HG02840 (cell line): Measurements from ENCODE around the gene CDK7.

Source experiments
- ATAC-seq: cut with Tn5 transposase; IDR thresholded peaks from one replicate; pipeline ENCODE4 v1.9.1; 2021; ENCODE audit warnings: mild to moderate bottlenecking, moderate library complexity, moderate number of reproducible peaks; ENCODE audit not compliant: unreplicated experiment, low FRiP score

The CDK7 gene

GRCh38 chr5:69285448-69286116, 50.9 kb downstream of the CDK7 start:
- ATAC-seq = no peak

- no peak for ATAC-seq
These were observed 53.4 kb downstream of the CDK7 start for GRCh38 chr5:69288069-69288468.

DNA sequence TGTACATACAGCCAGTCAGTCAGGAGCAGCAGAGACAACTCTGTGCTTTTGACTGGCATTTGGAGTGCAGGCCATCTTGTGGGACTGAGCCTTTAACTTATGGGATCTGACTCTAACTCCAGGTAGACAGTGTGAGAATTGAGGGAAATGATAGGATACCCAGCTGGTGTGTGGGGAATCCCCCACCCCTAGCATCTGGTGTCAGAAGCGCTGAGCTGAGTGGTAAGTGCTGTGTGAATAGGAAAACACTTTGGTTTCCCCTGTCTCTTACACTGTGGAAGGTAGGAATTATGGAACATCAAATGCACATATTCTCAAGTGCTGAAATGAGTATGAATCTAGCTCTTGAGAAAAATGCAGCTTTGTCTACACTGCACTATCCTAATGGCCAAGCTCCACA, 54.0 kb downstream of the CDK7 start:
- no peak for ATAC-seq

DNA sequence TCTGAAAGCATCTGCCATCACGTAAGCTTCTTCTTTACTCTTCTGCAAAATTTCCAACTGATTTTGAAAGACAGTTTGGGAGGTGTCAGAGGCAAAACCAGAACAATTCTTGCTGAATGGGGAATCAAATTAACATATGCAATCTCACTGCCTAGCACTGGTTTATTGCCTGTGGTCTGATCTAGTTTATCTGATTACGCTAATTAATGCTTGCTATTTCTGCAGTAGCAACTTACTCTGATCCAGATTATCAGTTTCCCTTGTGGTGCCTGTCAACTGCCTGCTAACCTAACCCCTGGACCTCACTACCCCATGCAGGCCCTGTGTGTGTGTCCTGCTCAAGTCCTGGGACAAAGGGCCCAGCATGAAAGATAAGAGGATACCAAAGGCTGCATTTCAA, 57.6 kb downstream of the CDK7 start:
- no peak for ATAC-seq

DNA sequence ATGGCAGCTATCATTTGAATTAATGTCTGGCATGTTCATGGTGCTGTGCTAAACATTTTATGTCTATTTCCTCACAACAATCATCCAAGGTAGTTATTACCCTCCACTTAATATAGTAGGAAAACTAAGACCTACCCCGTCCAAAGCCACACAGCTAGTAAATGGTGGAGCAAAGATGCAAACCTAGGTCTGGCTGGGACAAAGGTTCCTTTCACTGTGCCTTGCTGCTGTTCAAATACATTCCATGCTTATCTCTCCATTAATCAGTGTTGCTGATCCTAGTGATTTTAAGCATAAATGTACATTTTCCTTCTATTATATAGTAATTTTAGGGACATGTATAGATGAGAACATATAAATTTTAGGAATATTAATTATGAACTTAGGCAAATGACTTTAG, 59.2 kb downstream of the CDK7 start:
- no peak for ATAC-seq

- ATAC-seq = no peak
These were observed 60.5 kb downstream of the CDK7 start for GRCh38 chr5:69295088-69295754.

DNA sequence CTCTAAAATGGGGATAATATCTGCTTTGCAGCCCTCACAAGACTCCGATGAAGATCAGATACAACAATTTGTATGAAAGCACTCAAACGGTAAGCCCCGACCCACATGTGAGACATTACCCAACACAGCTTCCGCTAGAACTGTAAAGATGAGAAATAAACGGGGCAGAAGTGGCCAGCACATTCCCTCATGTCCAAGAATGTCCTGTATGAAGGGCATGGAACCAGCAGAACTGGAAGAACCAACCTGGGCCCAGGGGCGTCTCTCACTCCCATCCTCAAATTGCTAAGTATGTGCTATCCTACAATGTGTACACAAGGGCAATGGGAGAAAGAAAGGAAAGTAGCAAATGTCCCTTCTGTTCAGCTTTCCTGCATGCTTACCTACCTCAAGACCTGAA, 64.9 kb downstream of the CDK7 start:
- no peak for ATAC-seq

GRCh38 chr5:69300537-69301203, 66.0 kb downstream of the CDK7 start:
- ATAC-seq = no peak

DNA sequence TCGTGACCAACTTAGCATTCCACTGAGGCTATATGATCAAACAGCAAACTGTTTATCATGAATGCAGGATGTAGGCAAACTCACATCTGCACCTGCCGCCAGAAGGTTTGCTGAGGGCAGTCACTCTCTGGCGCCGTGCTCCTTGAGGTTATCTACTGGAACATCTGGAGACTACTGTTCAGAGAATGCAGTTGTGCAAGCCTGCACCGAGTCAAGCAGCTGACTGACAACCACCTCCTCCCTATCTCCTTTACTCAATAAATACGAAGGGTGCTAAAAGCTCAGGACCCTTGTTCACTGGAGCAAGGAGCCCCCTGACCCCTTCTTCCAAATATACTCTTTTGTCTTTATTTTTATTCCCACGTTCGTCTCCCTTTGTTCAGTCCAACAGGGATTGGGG, 70.8 kb downstream of the CDK7 start:
- no peak for ATAC-seq

DNA sequence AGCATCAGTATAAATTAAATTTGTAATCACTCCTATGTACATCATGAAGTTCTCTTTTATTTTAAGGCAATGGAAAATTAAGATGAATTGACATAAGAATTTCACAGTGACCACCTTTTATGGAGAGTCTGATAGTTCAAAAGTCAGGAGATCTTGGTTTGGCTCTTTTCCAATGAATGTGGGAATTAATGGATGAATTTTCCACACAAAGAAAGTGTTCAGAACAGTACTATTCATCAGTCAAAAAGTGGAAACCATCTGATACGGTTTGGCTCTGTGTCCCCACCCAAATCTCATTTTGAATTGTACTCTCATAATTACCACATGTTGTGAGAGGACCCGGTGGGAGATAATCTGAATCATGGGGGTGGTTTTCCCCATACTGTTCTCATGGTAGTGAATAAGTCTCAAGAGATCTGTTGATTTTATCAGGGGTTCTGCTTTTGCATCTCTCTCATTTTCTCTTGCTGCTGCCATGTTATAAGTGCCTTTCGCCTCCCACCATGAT, 73.4 kb downstream of the CDK7 start:
- ATAC-seq = no peak

- ATAC-seq = no peak
These were observed 74.7 kb downstream of the CDK7 start for GRCh38 chr5:69309380-69309779.

GRCh38 chr5:69312459-69313160, 77.9 kb downstream of the CDK7 start:
- ATAC-seq = no peak

- ATAC-seq = no peak
These were observed 78.7 kb downstream of the CDK7 start for GRCh38 chr5:69313428-69313827.

- ATAC-seq = no peak
These were observed 81.3 kb downstream of the CDK7 start for GRCh38 chr5:69315972-69316371.

DNA sequence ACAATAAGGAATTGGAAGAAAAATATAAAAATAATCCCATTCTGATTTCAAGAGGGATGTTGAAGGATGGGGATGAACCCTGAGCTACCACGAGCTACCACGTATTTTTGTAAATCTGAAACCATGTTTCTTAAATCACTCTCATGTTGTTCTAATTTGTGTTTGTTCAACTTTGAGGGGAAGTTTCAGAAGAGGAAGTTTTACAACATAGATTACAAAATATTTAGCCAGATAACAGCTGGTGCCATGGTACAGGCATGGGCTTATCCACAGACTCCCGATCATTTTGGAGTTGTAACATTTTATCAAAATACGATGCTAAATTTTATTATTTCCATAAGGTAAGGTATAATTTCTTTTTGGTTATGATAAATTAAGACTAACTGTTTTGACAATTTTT, 82.7 kb downstream of the CDK7 start:
- ATAC-seq = no peak

DNA sequence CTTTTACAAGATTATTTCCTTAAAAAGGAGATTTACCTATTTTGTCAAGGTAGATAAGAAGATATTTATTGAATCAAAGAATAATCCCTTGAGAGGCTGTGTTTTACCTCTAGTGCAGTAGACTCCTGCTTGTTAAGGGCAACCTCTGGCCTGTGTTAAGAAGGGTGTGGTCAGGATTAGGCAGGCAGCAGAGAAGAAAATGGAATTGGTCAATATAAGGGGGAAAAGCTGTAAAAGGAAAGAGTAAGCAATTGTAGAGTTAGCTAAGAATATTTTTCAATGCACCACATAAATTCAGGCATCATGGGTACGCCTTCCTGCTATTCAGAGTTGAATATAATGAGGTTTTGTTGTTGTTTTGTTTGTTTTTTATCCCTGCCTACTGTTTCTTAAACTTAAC, 91.7 kb downstream of the CDK7 start:
- no peak for ATAC-seq
